ENCODE results near the gene STK24.

STK24 gene

DNA sequence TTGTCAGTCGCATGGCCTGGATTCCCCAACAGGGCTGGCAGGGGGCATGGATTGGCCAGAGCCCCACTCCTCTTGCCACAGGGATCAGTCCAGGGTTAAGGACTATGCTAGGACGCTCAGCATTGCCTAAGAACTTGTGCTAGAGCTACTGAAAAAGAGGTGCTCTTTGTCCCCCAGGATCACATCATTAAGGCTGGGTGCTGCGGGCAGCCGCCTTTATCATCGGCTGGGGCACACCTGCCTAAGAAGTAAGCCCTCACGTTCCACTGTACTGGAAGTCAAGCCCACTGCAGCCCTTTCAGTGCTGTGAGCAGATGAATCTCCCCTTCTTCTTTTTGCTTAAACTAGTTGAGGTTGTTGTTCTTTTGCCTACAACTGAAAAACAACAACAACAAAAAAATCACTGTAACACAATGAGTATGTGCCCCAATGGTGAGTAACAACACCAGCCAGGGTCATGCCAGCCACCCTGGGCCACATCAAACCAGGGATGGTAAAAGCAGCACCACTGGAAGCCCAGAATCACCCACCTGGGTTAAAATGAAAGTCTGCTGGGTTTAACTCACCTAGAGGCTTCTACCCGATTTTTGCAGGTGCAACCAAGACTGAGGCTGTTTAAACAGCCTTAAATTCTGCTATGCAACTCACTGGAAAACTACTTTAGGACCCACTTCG, 20.6 kb downstream of the STK24 start:
- DNase-seq (ENCODE audit: low read depth) = no peak

DNA sequence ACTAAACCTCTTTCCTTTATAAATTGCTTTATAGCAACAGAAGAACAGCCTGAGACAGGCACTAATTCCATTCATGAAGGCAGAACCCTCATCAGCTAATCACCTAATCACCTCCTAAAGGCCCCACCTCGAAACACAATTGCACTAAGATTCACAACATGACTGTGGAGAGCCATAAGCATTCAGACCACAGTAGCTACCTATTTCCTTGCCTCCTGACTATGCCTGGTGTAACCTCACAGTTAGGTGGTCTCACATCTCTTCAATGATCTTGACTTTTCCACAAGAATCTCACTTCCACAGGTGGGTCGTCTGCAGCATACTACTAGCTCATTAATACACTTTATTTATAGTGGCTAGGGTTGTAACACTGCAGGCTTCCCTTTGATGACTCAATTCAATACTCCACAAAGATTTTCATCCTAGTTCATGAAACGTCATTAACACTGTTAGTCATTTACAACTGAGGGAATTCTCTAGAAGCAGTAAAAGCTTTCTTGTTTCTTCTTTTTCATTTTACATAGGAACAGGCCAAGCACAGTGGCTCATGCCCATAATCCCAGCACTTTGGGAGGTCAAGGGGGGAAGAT, 27.1 kb downstream of the STK24 start:
- DNase-seq (ENCODE audit: low read depth) = peak; percentile 78

DNA sequence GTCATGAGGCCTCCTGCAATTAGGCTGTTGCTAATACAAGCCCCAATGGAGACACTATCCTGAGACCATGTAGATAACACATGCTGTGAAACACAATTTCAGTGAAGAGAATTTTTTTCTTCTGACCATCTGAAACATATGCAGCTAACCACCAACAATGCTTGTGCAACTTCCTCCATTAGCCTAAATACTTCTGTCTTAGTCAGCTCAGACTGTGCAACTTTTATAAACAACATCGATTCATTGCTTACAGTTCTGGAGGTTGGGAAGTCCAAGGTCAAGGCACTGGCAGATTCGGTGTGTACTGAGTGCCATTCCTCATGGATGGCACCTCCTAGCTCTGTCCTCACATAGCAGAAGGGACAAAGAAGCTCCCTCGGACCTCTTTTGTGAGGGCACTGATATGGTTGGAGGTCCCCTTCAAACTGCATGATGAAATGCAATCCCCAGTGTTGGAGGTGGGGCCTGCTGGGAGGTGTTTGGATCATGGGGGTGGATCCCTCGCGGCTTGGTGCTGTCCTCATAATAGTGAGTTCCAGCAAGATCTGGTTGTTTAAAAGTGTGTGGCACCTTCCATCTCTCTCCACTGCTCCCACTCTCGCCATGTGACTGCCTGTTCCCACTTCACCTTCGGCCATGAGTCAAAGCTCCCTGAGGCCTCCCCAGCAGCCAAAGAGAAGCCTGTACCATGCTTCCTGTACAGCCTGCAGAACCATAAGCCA, 27.7 kb downstream of the STK24 start:
- peak; percentile 98 for DNase-seq (ENCODE audit: low read depth)

DNA sequence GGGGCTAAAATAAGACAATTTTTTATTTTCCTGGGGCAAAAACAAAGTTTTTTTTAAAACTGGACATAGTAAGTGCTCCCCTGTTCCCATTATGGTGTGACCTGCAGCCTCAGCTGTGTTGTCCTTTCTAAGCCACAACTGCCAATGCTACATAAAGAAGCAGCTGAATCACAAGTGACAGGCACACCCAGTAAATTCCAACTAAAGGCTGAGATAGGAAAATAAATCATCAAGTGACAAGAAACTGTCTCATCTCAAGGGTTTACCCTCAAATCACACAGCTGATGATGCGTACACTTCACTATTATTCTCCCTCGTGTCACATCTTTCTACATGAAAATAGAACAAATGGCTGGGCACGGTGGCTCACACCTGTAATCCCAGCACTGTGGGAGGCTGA, 28.7 kb downstream of the STK24 start:
- no peak for DNase-seq (ENCODE audit: low read depth)

DNA sequence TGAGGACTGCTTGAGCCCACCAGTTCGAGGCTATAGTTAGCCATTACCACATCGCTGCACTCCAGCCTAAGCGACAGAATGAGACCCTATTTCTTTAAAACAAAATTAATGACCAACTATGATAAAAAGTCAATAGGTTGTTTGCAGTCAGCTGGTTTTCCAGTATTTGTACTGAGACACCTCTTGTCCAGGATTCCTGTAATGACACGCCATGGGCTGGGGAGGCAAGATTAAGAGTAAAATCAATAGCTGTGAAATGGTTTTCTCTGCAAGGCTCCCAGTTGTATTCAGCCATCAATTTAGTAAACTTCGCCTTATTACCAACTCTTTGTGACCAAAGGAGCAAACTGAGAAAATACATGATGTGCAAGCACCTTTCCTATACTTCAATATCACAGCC, 29.5 kb downstream of the STK24 start:
- DNase-seq (ENCODE audit: low read depth) = no peak

DNA sequence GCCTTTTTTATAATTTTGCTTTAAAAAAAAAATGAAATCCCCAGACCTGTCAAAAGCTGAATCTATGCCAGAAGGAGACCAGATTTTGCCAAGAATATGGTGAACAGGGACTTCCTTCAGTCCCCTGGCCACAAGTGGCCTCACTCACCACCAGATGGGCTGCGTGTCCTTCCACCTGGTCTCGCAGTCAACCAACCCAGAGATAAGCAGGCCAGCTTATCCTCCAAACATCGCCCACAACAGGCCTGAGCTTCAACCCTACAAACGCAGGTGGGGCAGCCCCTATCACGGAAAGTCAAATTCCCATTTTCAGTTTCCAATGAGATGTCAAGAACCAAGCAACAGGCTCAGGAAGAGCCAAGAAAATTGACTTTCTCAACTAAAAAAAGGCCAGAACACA, 30.5 kb downstream of the STK24 start:
- no peak for DNase-seq (ENCODE audit: low read depth)

DNA sequence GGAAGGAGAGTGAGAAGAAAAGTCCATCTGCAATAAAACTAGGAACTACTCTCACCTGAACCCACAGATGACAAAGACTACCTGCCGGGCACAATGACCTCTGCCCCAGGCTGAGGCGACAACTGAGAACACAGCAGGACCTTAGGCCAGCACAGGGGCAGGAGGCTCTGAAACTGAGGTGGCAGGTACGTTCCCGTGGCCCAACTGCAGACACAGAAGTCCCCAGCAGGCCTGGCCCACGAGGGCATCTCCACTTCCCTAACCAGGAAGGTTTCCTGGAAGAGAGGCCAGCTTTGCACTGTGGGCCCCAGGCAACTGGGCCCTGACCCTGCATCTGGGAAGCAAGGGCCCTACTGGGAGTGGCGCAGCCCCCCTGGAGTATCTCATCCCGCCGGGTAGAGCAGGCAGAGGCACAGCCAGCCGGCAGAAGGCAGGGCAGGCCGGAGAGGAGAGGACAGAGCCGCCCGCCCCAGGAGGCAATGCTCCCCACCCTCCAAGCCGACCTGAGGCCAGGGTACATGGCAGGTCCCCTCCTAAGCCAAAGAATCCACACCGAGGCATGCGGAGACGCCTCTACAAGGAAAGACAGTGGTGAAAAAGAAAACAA, 32.7 kb downstream of the STK24 start:
- no peak for DNase-seq (ENCODE audit: low read depth)

DNA sequence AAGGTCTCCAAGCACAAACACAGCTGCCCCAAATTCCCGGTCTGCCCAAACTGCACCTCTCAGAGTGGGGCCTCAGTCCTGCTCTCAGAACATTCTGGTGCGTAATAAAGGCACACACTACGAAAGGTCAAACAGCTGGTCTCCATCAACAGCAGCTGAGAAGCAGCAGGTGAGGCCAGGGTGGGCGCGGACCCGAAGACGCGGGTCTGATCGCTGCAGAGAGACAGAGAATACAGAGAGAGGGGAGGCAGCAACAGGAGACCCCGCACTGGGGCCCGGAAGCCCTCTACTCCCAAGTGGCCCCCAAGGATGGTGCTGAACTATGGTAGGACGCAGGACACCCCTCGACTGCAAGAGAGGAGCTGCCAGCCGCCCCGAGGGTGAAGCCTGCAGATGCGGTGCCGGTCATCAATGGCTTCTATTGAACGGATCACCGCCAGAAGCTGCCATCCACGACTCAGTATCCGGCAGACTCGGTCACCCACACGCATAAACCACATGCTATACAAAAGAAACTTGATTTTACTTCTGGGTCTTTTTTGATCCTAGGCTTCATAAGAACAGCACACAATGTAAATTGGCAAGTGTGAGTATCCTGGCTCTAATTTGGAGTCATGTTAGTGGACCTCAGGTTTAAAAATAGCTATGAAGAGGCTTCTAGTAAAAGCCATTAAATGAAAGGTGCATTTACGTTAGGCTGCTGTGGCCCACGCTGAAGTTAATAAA, 33.4 kb downstream of the STK24 start:
- no peak for DNase-seq (ENCODE audit: low read depth)

DNA sequence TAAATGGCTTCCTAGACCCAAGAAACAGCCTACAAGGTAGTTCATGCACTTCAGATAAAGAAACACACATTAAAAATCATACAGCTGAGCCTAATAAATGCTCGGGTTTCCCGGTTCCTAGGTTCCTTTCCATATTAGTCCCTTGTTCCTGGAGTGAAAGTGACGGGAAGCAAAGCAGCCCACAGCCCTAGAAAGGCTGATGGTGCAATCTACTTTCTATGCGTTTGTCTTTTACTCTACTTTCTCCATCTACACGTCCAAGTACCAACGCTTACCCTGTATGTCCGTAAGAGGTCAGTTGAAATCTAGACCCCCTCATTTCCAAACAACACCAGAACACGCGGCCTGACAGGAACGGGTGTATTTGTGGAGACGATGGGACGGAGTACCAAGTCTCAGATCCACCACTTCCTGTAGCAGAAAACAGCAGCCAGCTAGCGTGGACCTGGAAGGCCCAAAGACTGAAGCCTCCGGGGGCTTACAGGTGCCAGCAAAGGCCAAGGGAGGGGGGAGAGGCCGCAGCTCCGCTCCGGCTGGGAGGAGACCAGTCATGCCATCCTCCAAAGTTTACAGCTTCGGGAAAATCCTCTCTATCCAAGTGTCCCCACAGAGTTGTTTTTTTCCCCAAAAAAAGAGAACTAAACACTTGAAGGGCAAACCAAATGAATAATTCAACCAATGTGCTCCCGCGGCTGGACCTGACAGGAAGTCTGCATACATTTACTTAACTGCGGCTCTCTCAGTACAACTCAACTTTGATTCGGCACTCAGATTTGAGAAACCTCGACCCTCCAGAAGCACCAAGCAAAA, 34.1 kb downstream of the STK24 start:
- DNase-seq (ENCODE audit: low read depth) = no peak

DNA sequence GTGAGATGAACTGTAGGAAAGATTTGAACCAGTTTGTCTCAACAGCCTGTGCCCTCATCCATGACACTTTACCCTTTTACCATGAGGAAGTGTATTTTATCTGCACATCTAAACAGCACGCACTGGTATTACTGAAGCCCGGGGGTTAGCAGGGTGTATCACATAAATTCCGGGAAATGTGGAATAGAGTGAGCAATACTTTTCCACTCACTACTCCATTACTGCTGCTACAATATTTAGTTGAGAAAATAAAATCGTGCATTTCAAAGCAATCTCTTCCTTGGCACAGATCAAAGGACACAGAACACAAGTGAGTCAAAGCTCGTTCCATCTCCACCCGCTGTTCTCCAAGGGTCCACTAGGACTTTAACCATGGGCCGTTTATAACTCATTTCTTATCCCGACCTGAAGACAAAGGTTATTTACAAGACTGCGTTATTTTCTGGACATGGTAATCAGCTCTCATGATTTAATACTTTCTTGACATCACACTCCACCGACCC, 35.2 kb downstream of the STK24 start:
- DNase-seq (ENCODE audit: low read depth) = no peak

DNA sequence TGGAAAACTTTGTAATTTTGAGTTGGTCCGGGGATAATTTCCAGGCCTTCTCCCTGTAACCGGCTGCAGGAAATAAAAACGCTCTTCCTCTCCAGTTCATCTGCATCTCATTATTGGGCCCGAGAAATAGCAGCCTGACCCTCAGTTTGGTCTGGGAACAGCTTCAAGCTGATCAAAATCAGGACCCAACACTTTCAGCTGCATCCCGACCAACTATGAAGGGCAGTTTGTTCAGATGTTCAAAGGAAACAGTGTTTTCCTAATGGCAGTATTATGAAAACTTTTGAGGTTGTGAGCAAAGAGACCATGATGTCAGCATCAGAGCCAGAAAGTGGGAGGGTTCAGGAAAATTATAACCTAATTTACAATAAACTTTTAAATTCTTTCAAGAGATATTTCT, 35.7 kb downstream of the STK24 start:
- DNase-seq (ENCODE audit: low read depth) = peak; percentile 39

DNA sequence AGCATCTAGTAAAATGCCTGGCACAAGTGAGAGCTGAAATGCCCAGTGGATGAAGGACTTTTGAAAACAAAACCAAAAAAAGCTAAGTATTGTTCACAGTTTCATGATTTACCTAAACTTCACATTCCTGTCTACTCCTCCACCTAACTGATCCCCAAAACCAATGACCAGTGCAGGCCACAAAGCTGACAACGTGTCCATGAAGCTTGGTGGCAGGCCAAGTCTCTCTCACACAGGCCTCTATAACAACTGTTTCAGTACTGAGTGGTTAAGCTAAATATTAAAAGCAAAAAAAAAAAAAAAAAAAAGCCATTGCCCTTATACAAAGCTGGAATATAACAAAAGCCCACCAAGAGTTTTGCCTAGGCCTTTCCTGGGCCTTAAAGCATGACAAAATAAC, 36.4 kb downstream of the STK24 start:
- no peak for DNase-seq (ENCODE audit: low read depth)

DNA sequence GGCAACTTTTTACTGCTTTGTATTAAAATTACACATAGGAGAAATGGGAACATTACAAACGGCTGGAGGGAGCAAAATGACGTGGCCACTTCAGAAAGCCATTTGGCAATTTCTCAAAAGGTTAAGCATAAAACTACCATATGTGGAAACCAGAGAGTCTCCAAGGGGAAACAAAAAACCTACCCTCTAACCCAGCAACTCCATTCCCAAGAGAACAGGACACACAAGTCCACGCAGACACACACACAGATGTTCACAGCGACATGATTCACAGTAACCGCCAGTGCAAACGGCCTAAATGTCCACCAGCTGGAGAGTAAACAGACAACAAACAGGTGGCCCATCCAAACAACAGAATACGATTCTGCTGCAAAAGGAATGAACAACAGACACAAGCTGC, 37.2 kb downstream of the STK24 start:
- no peak for DNase-seq (ENCODE audit: low read depth)

DNA sequence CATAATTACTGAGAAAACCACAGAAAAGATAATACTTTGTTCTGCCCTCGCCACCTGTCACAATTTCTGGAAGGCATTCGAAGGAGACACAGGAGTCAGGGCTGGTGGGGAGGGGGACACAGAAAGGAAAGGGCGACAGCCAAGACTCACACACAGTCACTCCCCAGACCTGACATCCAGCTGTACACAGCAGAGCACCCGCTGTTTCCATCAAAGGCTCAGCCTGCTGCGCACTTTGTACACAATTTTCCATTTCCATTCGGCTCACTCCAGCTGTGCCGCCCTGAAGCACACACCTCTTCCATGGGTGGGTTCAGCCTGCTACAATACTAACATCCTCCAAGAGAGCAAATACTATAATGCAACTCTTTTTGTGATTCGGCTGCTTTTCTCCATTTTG, 38.0 kb downstream of the STK24 start:
- DNase-seq (ENCODE audit: low read depth) = no peak

DNA sequence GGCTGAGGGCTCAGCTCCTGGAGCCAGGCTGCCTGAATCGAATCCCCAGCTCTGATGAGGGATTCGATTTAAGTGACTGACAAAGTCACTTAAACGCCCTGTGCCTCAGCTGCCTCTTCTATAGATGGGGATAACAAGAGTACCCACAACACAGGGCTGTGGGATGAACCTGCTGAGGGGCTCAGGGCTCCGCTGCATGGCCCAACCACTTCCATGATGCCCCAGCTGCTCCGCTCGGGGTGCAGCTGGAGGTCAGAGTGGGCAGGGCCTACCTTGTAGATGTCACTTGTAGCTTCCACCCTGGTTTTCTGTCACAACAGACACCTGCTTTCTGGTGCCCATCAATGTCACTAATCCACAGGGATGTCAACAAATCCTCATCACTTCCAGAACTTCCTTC, 39.2 kb downstream of the STK24 start:
- no peak for DNase-seq (ENCODE audit: low read depth)

DNA sequence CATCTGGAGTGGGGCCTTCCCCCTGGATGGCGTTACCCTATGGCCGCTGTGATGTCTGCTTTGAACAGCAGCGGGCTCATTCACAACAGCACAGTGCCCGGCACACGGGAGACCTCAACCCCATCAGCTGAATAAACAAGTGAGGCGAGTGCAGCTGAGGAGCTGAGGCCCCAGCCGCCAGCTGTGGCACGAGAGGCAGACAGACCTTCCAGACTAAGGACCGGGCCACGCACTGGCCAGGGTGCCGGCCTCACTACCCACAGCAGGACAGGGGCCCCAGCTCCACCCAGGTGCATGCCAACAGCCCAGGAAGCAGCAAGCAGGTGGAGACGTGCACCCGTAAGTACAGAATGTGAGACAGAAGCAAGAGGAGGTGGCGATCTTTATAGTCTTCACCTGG, 39.6 kb downstream of the STK24 start:
- no peak for DNase-seq (ENCODE audit: low read depth)

DNA sequence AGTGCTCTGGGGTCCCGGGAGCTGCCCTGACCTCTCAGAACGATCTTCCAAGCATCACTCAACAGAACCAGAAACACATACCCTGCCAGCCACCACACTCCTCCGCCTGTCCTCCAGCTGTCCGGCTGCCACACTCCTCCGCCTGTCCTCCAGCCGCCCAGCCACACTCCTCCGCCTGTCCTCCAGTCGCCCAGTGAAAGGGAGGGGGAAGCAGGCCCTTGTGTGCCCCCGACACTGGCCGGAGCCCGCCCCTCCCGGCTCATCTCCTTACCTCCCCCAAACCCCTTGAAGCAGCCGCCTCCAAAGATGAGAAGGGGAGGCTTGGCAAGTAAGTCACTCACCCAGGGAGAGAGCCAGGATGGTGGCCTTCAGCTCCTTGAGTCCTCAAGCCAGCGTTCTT, 40.2 kb downstream of the STK24 start:
- no peak for DNase-seq (ENCODE audit: low read depth)

DNA sequence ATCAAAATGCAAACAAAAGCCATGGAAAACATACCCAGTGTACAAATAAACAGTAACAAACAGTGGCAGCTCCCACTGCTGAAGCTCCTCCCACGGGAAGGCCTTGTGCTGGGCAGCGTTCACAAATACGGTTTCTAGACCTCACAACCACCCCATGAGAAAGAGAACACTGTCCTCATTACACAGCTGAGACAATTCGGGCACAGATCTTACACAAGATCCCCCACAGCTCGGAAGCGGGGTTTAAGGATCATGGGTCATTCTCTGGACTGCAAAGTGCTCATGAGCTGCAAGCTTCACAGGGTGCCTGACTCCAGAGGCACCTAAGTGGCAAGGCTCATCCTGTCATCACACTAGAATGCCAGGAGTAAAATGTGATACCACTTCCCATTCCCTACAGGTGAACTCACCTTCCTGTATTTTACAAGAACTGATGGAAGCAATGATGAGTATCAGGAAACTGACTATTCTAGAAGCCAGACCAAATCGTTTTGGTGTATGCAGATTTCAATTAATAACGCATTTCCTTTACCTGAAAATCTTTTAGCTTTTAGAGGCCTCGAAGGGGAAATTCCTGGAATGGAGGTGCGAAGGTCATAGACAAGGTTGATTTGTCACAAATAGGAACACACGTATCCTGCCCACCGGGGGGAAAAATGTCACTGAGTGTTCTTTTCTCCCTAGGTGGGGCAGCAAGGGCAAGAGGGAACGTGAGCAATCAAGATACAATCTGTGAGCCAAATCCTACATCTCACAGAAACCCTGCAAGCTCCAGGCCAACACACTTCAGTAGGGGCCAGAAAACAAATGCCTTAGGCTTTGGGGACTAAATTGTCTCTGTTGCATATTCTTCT, 41.2 kb downstream of the STK24 start:
- DNase-seq (ENCODE audit: low read depth) = peak; percentile 36

DNA sequence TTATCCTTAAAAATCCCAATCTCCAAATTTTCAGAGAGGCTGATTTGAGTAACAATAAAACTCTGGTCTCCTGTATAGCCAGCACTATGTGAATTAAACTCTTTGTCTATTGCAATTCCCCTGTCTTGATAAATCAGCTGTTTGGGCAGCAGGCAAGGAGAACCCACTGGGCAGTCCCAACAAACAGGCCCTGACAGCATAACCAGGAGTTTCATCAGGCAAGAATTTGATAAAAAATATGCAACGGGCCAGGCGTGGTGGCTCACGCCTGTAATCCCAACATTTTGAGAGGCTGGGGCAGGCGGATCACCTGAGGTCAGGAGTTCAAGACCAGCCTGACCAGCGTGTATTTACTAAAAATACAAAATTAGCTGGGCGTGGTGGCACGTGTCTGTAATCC, 42.1 kb downstream of the STK24 start:
- no peak for DNase-seq (ENCODE audit: low read depth)

DNA sequence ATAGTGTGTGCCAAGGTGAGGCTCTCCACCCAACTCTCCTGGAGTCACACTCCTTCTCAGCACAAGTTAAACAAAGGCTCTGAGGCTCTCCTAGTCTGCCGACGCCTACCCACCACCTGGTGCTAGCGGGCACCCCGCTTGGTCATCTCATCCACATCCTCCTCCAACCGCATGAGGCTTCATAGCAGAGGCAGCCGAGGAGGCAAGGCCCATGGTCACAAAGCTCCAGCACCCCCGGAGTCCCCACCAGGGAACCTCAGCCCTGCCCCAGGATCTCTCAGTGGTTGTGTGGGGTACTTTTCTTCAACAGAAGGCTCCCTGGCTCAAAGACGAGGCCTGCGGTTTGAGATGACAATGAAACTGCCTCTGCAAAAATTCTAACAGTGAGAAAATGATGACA, 43.0 kb downstream of the STK24 start:
- no peak for DNase-seq (ENCODE audit: low read depth)

DNA sequence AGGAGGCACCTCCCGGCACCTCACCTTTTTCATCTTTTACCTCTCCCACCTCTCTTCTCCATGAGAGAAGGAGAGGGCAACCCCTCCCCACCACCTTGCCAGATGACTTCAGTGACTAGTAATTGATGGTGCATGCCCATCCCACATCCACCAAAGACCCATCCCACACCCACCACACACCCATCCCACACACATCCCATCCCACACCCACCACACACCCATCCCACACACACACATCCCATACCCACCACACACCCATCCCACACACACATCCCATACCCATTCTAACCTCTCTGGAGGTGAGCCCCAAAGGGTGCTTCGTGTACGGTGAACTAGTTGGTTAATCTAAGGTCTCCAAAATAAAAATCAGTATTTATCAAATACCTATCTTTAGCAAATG, 44.7 kb downstream of the STK24 start:
- DNase-seq (ENCODE audit: low read depth) = no peak

Measured in iris pigment epithelial cell (primary cell).